ENCODE measurements around the gene AFAP1L1. TPM values are rescaled to one million over a fixed set of nuclear protein-coding genes. Genes with fewer than 3 reads are reported as not detected.
A peak's percentile ranks its signal among the peaks of the same experiment; 100 is the strongest.

Gene AFAP1L1
- total and polyA plus RNA-seq, 2 of the 13 experiments (the other 11 are each of a cell fraction or from before 2014, with no cell fraction given), result 0.38 to 1.0 TPM

DNA sequence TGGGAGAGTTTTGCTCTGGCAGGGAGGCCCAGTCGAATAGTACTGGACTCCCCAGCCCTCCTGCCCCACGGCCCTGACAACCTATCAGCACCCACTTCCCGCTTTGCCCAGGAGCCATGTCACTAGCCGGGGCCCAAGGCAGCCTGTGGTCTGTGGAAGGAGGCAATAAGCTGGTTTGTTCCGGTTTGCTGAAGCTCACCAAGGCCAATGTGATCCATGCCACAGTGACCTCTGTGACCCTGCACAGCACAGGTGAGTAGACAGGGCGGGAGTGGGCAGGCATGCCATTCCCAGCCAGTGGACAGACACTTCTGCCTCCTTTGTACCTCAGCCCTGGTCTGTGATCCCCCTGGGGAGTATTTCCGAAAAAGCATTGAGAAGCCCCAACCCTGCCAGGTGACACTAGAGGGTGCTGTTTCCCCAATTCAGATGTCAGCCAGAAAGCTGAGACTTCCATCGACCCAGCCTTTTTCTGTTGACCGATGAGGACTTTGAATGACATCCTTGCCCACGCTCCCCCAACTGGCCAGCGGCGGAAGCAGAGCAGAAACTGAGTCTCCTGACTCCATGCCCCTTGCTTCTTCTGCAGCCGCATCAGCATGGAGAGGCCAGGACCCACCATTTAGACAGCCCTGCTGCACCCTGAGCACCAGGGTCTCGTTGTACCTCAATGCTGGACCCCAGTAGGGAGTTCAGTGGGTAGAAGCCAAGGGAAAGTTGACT lies 95.8 kb downstream of the AFAP1L1 start (continued):
- TF ChIP-seq ZNF101 (CRISPR knock-in tag; IDR thresholded peaks at IDR 0.05; ENCODE audit: borderline replicate concordance, low read depth), result no peak
- TF ChIP-seq SRSF4 (IDR thresholded peaks at IDR 0.05; ENCODE audit: low read depth, low read length, poor library complexity, severe bottlenecking), result no peak
- TF ChIP-seq, protein P1, sequence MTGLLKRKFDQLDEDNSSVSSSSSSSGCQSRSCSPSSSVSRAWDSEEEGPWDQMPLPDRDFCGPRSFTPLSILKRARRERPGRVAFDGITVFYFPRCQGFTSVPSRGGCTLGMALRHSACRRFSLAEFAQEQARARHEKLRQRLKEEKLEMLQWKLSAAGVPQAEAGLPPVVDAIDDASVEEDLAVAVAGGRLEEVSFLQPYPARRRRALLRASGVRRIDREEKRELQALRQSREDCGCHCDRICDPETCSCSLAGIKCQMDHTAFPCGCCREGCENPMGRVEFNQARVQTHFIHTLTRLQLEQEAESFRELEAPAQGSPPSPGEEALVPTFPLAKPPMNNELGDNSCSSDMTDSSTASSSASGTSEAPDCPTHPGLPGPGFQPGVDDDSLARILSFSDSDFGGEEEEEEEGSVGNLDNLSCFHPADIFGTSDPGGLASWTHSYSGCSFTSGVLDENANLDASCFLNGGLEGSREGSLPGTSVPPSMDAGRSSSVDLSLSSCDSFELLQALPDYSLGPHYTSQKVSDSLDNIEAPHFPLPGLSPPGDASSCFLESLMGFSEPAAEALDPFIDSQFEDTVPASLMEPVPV (CRISPR knock-in tag; IDR thresholded peaks at IDR 0.05), result no peak
- TF ChIP-seq REPIN1 (CRISPR knock-in tag; IDR thresholded peaks at IDR 0.05; ENCODE audit: borderline replicate concordance, low read depth), result peak; percentile 79; the same call in 1 of the 2 replicates
- TF ChIP-seq, protein P2, sequence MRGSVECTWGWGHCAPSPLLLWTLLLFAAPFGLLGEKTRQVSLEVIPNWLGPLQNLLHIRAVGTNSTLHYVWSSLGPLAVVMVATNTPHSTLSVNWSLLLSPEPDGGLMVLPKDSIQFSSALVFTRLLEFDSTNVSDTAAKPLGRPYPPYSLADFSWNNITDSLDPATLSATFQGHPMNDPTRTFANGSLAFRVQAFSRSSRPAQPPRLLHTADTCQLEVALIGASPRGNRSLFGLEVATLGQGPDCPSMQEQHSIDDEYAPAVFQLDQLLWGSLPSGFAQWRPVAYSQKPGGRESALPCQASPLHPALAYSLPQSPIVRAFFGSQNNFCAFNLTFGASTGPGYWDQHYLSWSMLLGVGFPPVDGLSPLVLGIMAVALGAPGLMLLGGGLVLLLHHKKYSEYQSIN (CRISPR knock-in tag; IDR thresholded peaks at IDR 0.05; ENCODE audit: borderline replicate concordance), result no peak
- TF ChIP-seq, protein P3, sequence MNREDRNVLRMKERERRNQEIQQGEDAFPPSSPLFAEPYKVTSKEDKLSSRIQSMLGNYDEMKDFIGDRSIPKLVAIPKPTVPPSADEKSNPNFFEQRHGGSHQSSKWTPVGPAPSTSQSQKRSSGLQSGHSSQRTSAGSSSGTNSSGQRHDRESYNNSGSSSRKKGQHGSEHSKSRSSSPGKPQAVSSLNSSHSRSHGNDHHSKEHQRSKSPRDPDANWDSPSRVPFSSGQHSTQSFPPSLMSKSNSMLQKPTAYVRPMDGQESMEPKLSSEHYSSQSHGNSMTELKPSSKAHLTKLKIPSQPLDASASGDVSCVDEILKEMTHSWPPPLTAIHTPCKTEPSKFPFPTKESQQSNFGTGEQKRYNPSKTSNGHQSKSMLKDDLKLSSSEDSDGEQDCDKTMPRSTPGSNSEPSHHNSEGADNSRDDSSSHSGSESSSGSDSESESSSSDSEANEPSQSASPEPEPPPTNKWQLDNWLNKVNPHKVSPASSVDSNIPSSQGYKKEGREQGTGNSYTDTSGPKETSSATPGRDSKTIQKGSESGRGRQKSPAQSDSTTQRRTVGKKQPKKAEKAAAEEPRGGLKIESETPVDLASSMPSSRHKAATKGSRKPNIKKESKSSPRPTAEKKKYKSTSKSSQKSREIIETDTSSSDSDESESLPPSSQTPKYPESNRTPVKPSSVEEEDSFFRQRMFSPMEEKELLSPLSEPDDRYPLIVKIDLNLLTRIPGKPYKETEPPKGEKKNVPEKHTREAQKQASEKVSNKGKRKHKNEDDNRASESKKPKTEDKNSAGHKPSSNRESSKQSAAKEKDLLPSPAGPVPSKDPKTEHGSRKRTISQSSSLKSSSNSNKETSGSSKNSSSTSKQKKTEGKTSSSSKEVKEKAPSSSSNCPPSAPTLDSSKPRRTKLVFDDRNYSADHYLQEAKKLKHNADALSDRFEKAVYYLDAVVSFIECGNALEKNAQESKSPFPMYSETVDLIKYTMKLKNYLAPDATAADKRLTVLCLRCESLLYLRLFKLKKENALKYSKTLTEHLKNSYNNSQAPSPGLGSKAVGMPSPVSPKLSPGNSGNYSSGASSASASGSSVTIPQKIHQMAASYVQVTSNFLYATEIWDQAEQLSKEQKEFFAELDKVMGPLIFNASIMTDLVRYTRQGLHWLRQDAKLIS (CRISPR knock-in tag; IDR thresholded peaks at IDR 0.05), result 0 out of 2 replicates have a peak, but pooled peaks have one; percentile 40
- TF ChIP-seq FOXO1 (CRISPR knock-in tag; IDR thresholded peaks at IDR 0.05), result peak; percentile 81
- TF ChIP-seq XRCC5 (optimal IDR thresholded peaks at IDR 0.05; ENCODE audit: low read length), result peak; percentile 94
- TF ChIP-seq MED13 (CRISPR knock-in tag; IDR thresholded peaks at IDR 0.05), result no peak
- no peak for TF ChIP-seq ZMYM2 (CRISPR knock-in tag; IDR thresholded peaks at IDR 0.05)
- TF ChIP-seq ZNF556 (CRISPR knock-in tag; IDR thresholded peaks at IDR 0.05; ENCODE audit: borderline replicate concordance), result peak; percentile 80
- TF ChIP-seq ZNF724P (CRISPR knock-in tag; IDR thresholded peaks at IDR 0.05; ENCODE audit: borderline replicate concordance), result peak; percentile 37; the same call in 1 of the 2 replicates
- TF ChIP-seq ZNF577 (CRISPR knock-in tag; IDR thresholded peaks at IDR 0.05; ENCODE audit: borderline replicate concordance, low read depth), result no peak
- 0 out of 2 replicates have a peak, but pooled peaks have one; percentile 24 for TF ChIP-seq SMAD1 (CRISPR knock-in tag; IDR thresholded peaks at IDR 0.05; ENCODE audit: borderline replicate concordance, low read depth)
- no peak for TF ChIP-seq ZNF264 (CRISPR knock-in tag; IDR thresholded peaks at IDR 0.05)
- TF ChIP-seq, protein P4, sequence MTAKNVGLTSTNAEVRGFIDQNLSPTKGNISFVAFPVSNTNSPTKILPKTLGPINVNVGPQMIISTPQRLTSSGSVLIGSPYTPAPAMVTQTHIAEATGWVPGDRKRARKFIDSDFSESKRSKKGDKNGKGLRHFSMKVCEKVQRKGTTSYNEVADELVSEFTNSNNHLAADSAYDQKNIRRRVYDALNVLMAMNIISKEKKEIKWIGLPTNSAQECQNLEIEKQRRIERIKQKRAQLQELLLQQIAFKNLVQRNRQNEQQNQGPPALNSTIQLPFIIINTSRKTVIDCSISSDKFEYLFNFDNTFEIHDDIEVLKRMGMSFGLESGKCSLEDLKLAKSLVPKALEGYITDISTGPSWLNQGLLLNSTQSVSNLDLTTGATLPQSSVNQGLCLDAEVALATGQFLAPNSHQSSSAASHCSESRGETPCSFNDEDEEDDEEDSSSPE (CRISPR knock-in tag; IDR thresholded peaks at IDR 0.05), result peak; percentile 47; the same call in 1 of the 2 replicates
- TF ChIP-seq ZSCAN22 (CRISPR knock-in tag; IDR thresholded peaks at IDR 0.05), result no peak
- peak; percentile 47; the same call in 1 of the 2 replicates for TF ChIP-seq MED1 (CRISPR knock-in tag; IDR thresholded peaks at IDR 0.05)
- TF ChIP-seq ZBTB42 (CRISPR knock-in tag; IDR thresholded peaks at IDR 0.05), result no peak
- TF ChIP-seq RXRA (CRISPR knock-in tag; IDR thresholded peaks at IDR 0.05), result peak; percentile 54; the same call in 1 of the 2 replicates
- TF ChIP-seq ZNF569 (CRISPR knock-in tag; IDR thresholded peaks at IDR 0.05; ENCODE audit: borderline replicate concordance), result no peak
- TF ChIP-seq ZFP41 (CRISPR knock-in tag; IDR thresholded peaks at IDR 0.05; ENCODE audit: borderline replicate concordance), result no peak

Data from HepG2 (cell line).